K562 (cell line): ENCODE data around the gene SLC6A6. TPM values are rescaled to one million over a fixed set of nuclear protein-coding genes. Genes with fewer than 3 reads are reported as not detected.

Source experiments
- CBX3 ChIP-seq, 2 experiments: IDR thresholded peaks; 1 replicate in 1 of 2; 2 replicates in 1 of 2; pipeline ENCODE4 v1.6.1; 2012; ENCODE audit warnings: inconsistent platforms in 2 of 2, low read length in 2 of 2, borderline replicate concordance in 1 of 2, control low read depth in 1 of 2
- DIDO1 ChIP-seq: fragments of 450-650 bp; IDR thresholded peaks from 2 replicates; pipeline ENCODE4 v1.6.1; 2016; ENCODE audit warnings: low read depth, missing biosample characterization, missing genetic modification characterization
- DMBX1 ChIP-seq: fragments of 250-450 bp; sonication (Bioruptor Pico); IDR thresholded peaks from 2 replicates; pipeline ENCODE4 v1.8.0; 2022; ENCODE audit warnings: inconsistent platforms, mild to moderate bottlenecking, moderate library complexity, borderline replicate concordance
- ESRRA ChIP-seq: fragments of 450-650 bp; IDR thresholded peaks from 2 replicates; pipeline ENCODE4 v1.6.1; 2014; ENCODE audit warnings: low read depth, mild to moderate bottlenecking, moderate library complexity, borderline replicate concordance
- FOS ChIP-seq: IDR thresholded peaks from 3 replicates; pipeline ENCODE4 v1.6.1; 2011; ENCODE audit not compliant: insufficient read length; ENCODE audit errors: extremely low read depth
- FOXM1 ChIP-seq, 2 experiments: fragments of 450-650 bp in 1 of 2; sonication (generic) in 1 of 2; formaldehyde crosslinking in 1 of 2; IDR thresholded peaks; 2 replicates each; pipeline versions ENCODE4 v1.6.1 to v1.9.0; 2017 to 2022; ENCODE audit warnings: low read depth in 2 of 2, mild to moderate bottlenecking in 2 of 2, missing genetic modification reagents in 1 of 2, moderate library complexity in 1 of 2
- GATAD2A ChIP-seq: fragments of 450-650 bp; IDR thresholded peaks from 2 replicates; pipeline ENCODE4 v1.6.1; 2017
- MTA1 ChIP-seq: fragments of 450-650 bp; IDR thresholded peaks from 2 replicates; pipeline ENCODE4 v1.6.1; 2017; ENCODE audit warnings: borderline replicate concordance
- NCOA1 ChIP-seq: fragments of 450-650 bp; IDR thresholded peaks from 2 replicates; pipeline ENCODE4 v1.6.1; 2016; ENCODE audit warnings: low read depth
- NKRF ChIP-seq: fragments of 450-650 bp; IDR thresholded peaks from 2 replicates; pipeline ENCODE4 v1.6.1; 2016; ENCODE audit warnings: borderline replicate concordance
- NR4A1 ChIP-seq, 2 experiments: fragments of 250-450 bp in 1 of 2; fragments of 450-650 bp in 1 of 2; sonication (Bioruptor Pico) in 1 of 2; IDR thresholded peaks; 2 replicates each; pipeline versions ENCODE4 v1.4.0 to v1.6.1; 2016 to 2020; ENCODE audit warnings: mild to moderate bottlenecking in 2 of 2, missing compliant biosample characterization in 1 of 2, missing genetic modification characterization in 1 of 2, moderate library complexity in 1 of 2
- SMARCA5 ChIP-seq: fragments of 450-650 bp; IDR thresholded peaks from 2 replicates; pipeline ENCODE4 v1.6.1; 2016
- TRIM25 ChIP-seq: fragments of 450-650 bp; IDR thresholded peaks from 2 replicates; pipeline ENCODE4 v1.7.0; 2016; ENCODE audit warnings: borderline replicate concordance
- ZEB2 ChIP-seq: fragments of 450-650 bp; IDR thresholded peaks from 2 replicates; pipeline ENCODE4 v1.6.1; 2016
- ZNF274 ChIP-seq: IDR thresholded peaks from 2 replicates; pipeline ENCODE4 v1.6.1; 2011; ENCODE audit warnings: low read depth, mild to moderate bottlenecking, low read length, moderate library complexity, borderline replicate concordance
- polyA plus RNA-seq, 8 experiments: library from polyadenylated mRNA; depleted of rRNA in 4 of 8; stranded (reverse) in 5 of 8; unstranded in 3 of 8; fragments of >200 nt; fragmentation: Nextera tagmentation in 2 of 8; fragmentation: Illumina TruSeq in 1 of 8; extraction: Ambion mirVana in 2 of 8; extraction: Trizol in 1 of 8; gene quantifications; 2 replicates each; pipeline versions ENCODE4 v1.2.1 to v1.2.3, GENCODE V29; 2011 to 2014; ENCODE audit warnings: inconsistent platforms in 1 of 8, missing spikeins in 1 of 8
- total RNA-seq, 7 experiments: library from RNA; depleted of rRNA in 6 of 7; stranded (reverse); fragments of >200 nt in 6 of 7; fragmentation: Illumina TruSeq in 2 of 7; extraction: Trizol in 2 of 7; gene quantifications; 2 replicates each; pipeline versions ENCODE4 v1.2.1 to v1.2.3, GENCODE V29; 2011 to 2021; ENCODE audit warnings: low replicate concordance in 1 of 7

SLC6A6 gene
- total and polyA plus RNA-seq, 9 of the 15 experiments (the other 6 are each of a cell fraction or from before 2014, with no cell fraction given) = 12.3 to 203 (median 93.2) TPM

- TF ChIP-seq TRIM25 = 0 out of 2 replicates have a peak, but pooled peaks have one; percentile 42
- peak; percentile 69 for TF ChIP-seq FOS
- peak; percentile 57 for TF ChIP-seq ZEB2
- no peak for TF ChIP-seq NR4A1 (CRISPR knock-in tag; IDR thresholded peaks at IDR 0.05)
- TF ChIP-seq NR4A1 (tag; IDR thresholded peaks at IDR 0.05) = peak; percentile 69; the same call in 1 of the 2 replicates
- no peak for TF ChIP-seq SMARCA5
- TF ChIP-seq FOXM1 (IDR thresholded peaks at IDR 0.05; ENCODE audit: low read depth) = peak; percentile 25; the same call in 1 of the 2 replicates
- no peak for TF ChIP-seq FOXM1 (CRISPR knock-in tag; IDR thresholded peaks at IDR 0.05; ENCODE audit: low read depth)
- TF ChIP-seq NKRF = peak; percentile 11; the same call in 1 of the 2 replicates
- TF ChIP-seq ESRRA = peak; percentile 44; the same call in 1 of the 2 replicates
- TF ChIP-seq CBX3 (IDR thresholded peaks at IDR 0.05; ENCODE audit: borderline replicate concordance in 1 of 2, low read length in 2 of 2) = 0 out of 3 replicates have a peak, but pooled peaks of 1 of the 2 experiments have one; percentile 9
- 0 out of 2 replicates have a peak, but pooled peaks have one; percentile 22 for TF ChIP-seq MTA1
- TF ChIP-seq ZNF274 = no peak
- TF ChIP-seq DMBX1 (CRISPR knock-in tag) = 0 out of 2 replicates have a peak, but pooled peaks have one; percentile 71
- TF ChIP-seq DIDO1 = 0 out of 2 replicates have a peak, but pooled peaks have one; percentile 11
- peak; percentile 45; the same call in 1 of the 2 replicates for TF ChIP-seq NCOA1
- TF ChIP-seq GATAD2A = 0 out of 2 replicates have a peak, but pooled peaks have one; percentile 47
Measured at GRCh38 chr3:14406766-14407165, 4.4 kb downstream of the SLC6A6 start (continued).
